Mesenchymal stem cell (in vitro differentiated cells and primary cell): Measurements from ENCODE around the gene AR.

ENCODE experiments used
- DNase-seq: peaks from one replicate; pipeline ENCODE4 v3.0.0-alpha.2; 2013
- H2AFZ ChIP-seq: one replicate; pipeline ENCODE4 v1.6.1; 2013; ENCODE audit warnings: low read depth, mild to moderate bottlenecking, control low read depth, inconsistent platforms, low read length, moderate library complexity
- H2AK5ac ChIP-seq: 2 replicates; pipeline ENCODE4 v1.6.1; 2013; ENCODE audit warnings: low read length, moderate library complexity, mild to moderate bottlenecking, inconsistent platforms; ENCODE audit not compliant: severe bottlenecking
- H2BK120ac ChIP-seq: one replicate; pipeline ENCODE4 v1.6.1; 2013; ENCODE audit warnings: low read depth, mild to moderate bottlenecking, inconsistent platforms, low read length, moderate library complexity
- H2BK12ac ChIP-seq, 2 experiments: one replicate each; pipeline ENCODE4 v1.6.1; 2013; ENCODE audit warnings: inconsistent platforms in 2 of 2, low read length in 2 of 2, mild to moderate bottlenecking in 2 of 2, moderate library complexity in 2 of 2, control low read depth in 1 of 2
- H2BK15ac ChIP-seq: one replicate; pipeline ENCODE4 v1.6.1; 2013; ENCODE audit warnings: mild to moderate bottlenecking, low read depth, inconsistent platforms; ENCODE audit not compliant: poor library complexity, severe bottlenecking
- H2BK5ac ChIP-seq: 2 replicates; pipeline ENCODE4 v1.6.1; 2013; ENCODE audit warnings: low read depth, mild to moderate bottlenecking, low read length, control low read depth, inconsistent platforms; ENCODE audit not compliant: poor library complexity, severe bottlenecking
- H3K14ac ChIP-seq, 2 experiments: one replicate each; pipeline ENCODE4 v1.6.1; 2013; ENCODE audit warnings: inconsistent platforms in 2 of 2, low read length in 2 of 2, control low read depth in 1 of 2, mild to moderate bottlenecking in 1 of 2, moderate library complexity in 1 of 2
- H3K18ac ChIP-seq, 2 experiments: one replicate each; pipeline ENCODE4 v1.6.1; 2013; ENCODE audit warnings: inconsistent platforms in 2 of 2, low read length in 2 of 2, control low read depth in 1 of 2, low read depth in 1 of 2, mild to moderate bottlenecking in 1 of 2
- H3K23ac ChIP-seq, 2 experiments: one replicate each; pipeline ENCODE4 v1.6.1; 2013; ENCODE audit warnings: inconsistent platforms in 2 of 2, low read length in 2 of 2, mild to moderate bottlenecking in 2 of 2, moderate library complexity in 2 of 2, control low read depth in 1 of 2
- H3K27ac ChIP-seq: 2 replicates; pipeline ENCODE4 v1.5.1; 2013; ENCODE audit warnings: mild to moderate bottlenecking, moderate library complexity, low read length, control low read depth, inconsistent platforms; ENCODE audit not compliant: poor library complexity, severe bottlenecking
- H3K27me3 ChIP-seq, 2 experiments: 2 replicates each; pipeline versions ENCODE4 v1.6.1 to v1.7.0; 2013; ENCODE audit warnings: low read length in 2 of 2, mild to moderate bottlenecking in 2 of 2, moderate library complexity in 2 of 2, control low read depth in 1 of 2, inconsistent platforms in 1 of 2; ENCODE audit not compliant: control insufficient read depth in 1 of 2, insufficient read depth in 1 of 2
- H3K36me3 ChIP-seq, 2 experiments: 2 replicates each; pipeline versions ENCODE4 v1.6.1 to v1.7.0; 2013; ENCODE audit warnings: low read length in 2 of 2, control low read depth in 1 of 2, inconsistent platforms in 1 of 2, low read depth in 1 of 2, mild to moderate bottlenecking in 1 of 2; ENCODE audit not compliant: insufficient read depth in 2 of 2, control insufficient read depth in 1 of 2
- H3K4ac ChIP-seq, 2 experiments: one replicate each; pipeline ENCODE4 v1.6.1; 2013; ENCODE audit warnings: inconsistent platforms in 2 of 2, low read length in 2 of 2, mild to moderate bottlenecking in 2 of 2, moderate library complexity in 2 of 2, control low read depth in 1 of 2, low read depth in 1 of 2
- H3K4me1 ChIP-seq: 2 replicates; pipeline ENCODE4 v1.6.1; 2013; ENCODE audit warnings: low read depth, low read length, control low read depth; ENCODE audit not compliant: control insufficient read depth, insufficient read depth
- H3K4me2 ChIP-seq: 2 replicates; pipeline ENCODE4 v1.6.1; 2013; ENCODE audit warnings: low read length, mild to moderate bottlenecking, inconsistent platforms; ENCODE audit not compliant: poor library complexity, severe bottlenecking
- H3K4me3 ChIP-seq, 2 experiments: 2 replicates each; pipeline versions ENCODE4 v1.5.1 to v1.7.0; 2013; ENCODE audit warnings: low read length in 2 of 2, mild to moderate bottlenecking in 2 of 2, control low read depth in 1 of 2, low read depth in 1 of 2; ENCODE audit not compliant: insufficient read depth in 1 of 2
- H3K79me1 ChIP-seq: replicated peaks from 2 replicates; pipeline ENCODE4 v1.6.1; 2013; ENCODE audit warnings: mild to moderate bottlenecking, control low read depth, low read length, inconsistent platforms; ENCODE audit not compliant: poor library complexity, severe bottlenecking
- H3K9ac ChIP-seq: 2 replicates; pipeline ENCODE4 v1.7.0; 2013; ENCODE audit warnings: mild to moderate bottlenecking, low read length, moderate library complexity
- H3K9me3 ChIP-seq: 2 replicates; pipeline ENCODE4 v1.7.0; 2013; ENCODE audit warnings: mild to moderate bottlenecking, low read length; ENCODE audit not compliant: control insufficient read depth
- H4K8ac ChIP-seq: one replicate; pipeline ENCODE4 v1.6.1; 2013; ENCODE audit warnings: inconsistent platforms, mild to moderate bottlenecking, low read length, moderate library complexity
- H4K91ac ChIP-seq: one replicate; pipeline ENCODE4 v1.6.1; 2013; ENCODE audit warnings: mild to moderate bottlenecking, low read length, inconsistent platforms
- WGBS: methylation state at CpG from one replicate; pipeline ENCODE4 v1.1.7; 2013; ENCODE audit warnings: mixed read lengths; 5-methylcytosine and 5-hydroxymethylcytosine counted together

Gene AR

GRCh38 chrX:67651437-67652142 is 107.8 kb downstream of the AR start:
- Histone ChIP-seq H3K4ac (no peak overlapping the region), H3K23ac (no peak overlapping the region), H2BK5ac (no peak overlapping the region), H3K14ac (no peak overlapping the region), H3K9ac (no peak overlapping the region), H2AFZ (no peak overlapping the region), H3K9me3 (no peaks in the 10 kb centered on the region), H3K4me2 (no peak overlapping the region), H3K4me1 (no peaks in the 10 kb centered on the region), H4K8ac (no peak overlapping the region), H3K27me3 (peaks cover 0 to 4% of the 10 kb centered on the region in 2 experiments), H3K36me3 (no peaks in the 10 kb centered on the region), H3K4me3 (no peak overlapping the region), H4K91ac (no peak overlapping the region), H3K27ac (no peak overlapping the region), H3K18ac (no peak overlapping the region), H2BK15ac (no peak overlapping the region), H2BK12ac (no peak overlapping the region), H2AK5ac (no peak overlapping the region), H3K79me1 (no peaks in the 10 kb centered on the region), H2BK120ac (no peak overlapping the region)
- DNase-seq: no peak
- WGBS: 100% methylated on average over 1 of the region's 6 CpGs

- H3K4ac ChIP-seq: no peak overlapping the region
- no peaks in the 10 kb centered on the region for H3K36me3 ChIP-seq
- no peak overlapping the region for H2BK12ac ChIP-seq
- H3K27ac ChIP-seq: no peak overlapping the region
- no peak overlapping the region for H3K23ac ChIP-seq
- no peak overlapping the region for H4K8ac ChIP-seq
- H3K14ac ChIP-seq: no peak overlapping the region
- H3K27me3 ChIP-seq: peaks cover 0 to 4% of the 10 kb centered on the region in 2 experiments
- H2AK5ac ChIP-seq: no peak overlapping the region
- no peak overlapping the region for H3K18ac ChIP-seq
- H3K9ac ChIP-seq: no peak overlapping the region
- H3K4me2 ChIP-seq: no peak overlapping the region
- H4K91ac ChIP-seq: no peak overlapping the region
- no peak overlapping the region for H2BK15ac ChIP-seq
- DNase-seq: no peak
- no peak overlapping the region for H2BK120ac ChIP-seq
- no peaks in the 10 kb centered on the region for H3K4me1 ChIP-seq
- H3K79me1 ChIP-seq: no peaks in the 10 kb centered on the region
- H3K9me3 ChIP-seq: no peaks in the 10 kb centered on the region
- H2AFZ ChIP-seq: no peak overlapping the region
- no peak overlapping the region for H3K4me3 ChIP-seq
- H2BK5ac ChIP-seq: no peak overlapping the region
Observed at GRCh38 chrX:67652543-67652942, 108.7 kb downstream of the AR start.

- no peak overlapping the region for H2BK15ac ChIP-seq
- H3K9me3 ChIP-seq: no peaks in the 10 kb centered on the region
- H4K8ac ChIP-seq: no peak overlapping the region
- no peaks in the 10 kb centered on the region for H3K79me1 ChIP-seq
- H2AFZ ChIP-seq: no peak overlapping the region
- H3K18ac ChIP-seq: no peak overlapping the region
- H3K4me3 ChIP-seq: no peak overlapping the region
- no peak for DNase-seq
- no peak overlapping the region for H2AK5ac ChIP-seq
- H3K27ac ChIP-seq: no peak overlapping the region
- H2BK120ac ChIP-seq: no peak overlapping the region
- H3K23ac ChIP-seq: no peak overlapping the region
- H3K4ac ChIP-seq: no peak overlapping the region
- H3K36me3 ChIP-seq: no peaks in the 10 kb centered on the region
- no peaks in the 10 kb centered on the region for H3K4me1 ChIP-seq
- no peak overlapping the region for H3K9ac ChIP-seq
- no peak overlapping the region for H2BK5ac ChIP-seq
- peaks cover 0 to 4% of the 10 kb centered on the region in 2 experiments for H3K27me3 ChIP-seq
- no peak overlapping the region for H4K91ac ChIP-seq
- 50% methylated on average over 1 of the region's 1 CpG for WGBS
- no peak overlapping the region for H3K4me2 ChIP-seq
- no peak overlapping the region for H3K14ac ChIP-seq
- H2BK12ac ChIP-seq: no peak overlapping the region
Observed at GRCh38 chrX:67654301-67654700, 110.5 kb downstream of the AR start.

GRCh38 chrX:67665583-67665982 is 121.8 kb downstream of the AR start:
- Histone ChIP-seq H3K9ac (no peak overlapping the region), H2BK5ac (no peak overlapping the region), H4K91ac (no peak overlapping the region), H3K27ac (no peak overlapping the region), H3K4ac (no peak overlapping the region), H3K18ac (no peak overlapping the region), H3K9me3 (peaks cover 6% of the 10 kb centered on the region), H3K4me1 (no peaks in the 10 kb centered on the region), H2BK15ac (no peak overlapping the region), H3K4me3 (no peak overlapping the region), H3K79me1 (no peaks in the 10 kb centered on the region), H3K14ac (no peak overlapping the region), H2BK120ac (no peak overlapping the region), H3K23ac (no peak overlapping the region), H3K4me2 (no peak overlapping the region), H3K36me3 (no peaks in the 10 kb centered on the region), H3K27me3 (no peaks in the 10 kb centered on the region), H4K8ac (no peak overlapping the region), H2AFZ (no peak overlapping the region), H2AK5ac (no peak overlapping the region), H2BK12ac (no peak overlapping the region)
- no peak for DNase-seq
- no CpG with 5 or more reads among the region's 1 CpG for WGBS
